NCI-H2081 treated with DMSO at 0.1 percent for 48 hours (cell line): ENCODE measurements around the gene CLMN.

Source experiments
- DNase-seq: peaks from one replicate; lab custom pipeline; 2025; lab: John Stamatoyannopoulos, UW

Gene CLMN

DNA sequence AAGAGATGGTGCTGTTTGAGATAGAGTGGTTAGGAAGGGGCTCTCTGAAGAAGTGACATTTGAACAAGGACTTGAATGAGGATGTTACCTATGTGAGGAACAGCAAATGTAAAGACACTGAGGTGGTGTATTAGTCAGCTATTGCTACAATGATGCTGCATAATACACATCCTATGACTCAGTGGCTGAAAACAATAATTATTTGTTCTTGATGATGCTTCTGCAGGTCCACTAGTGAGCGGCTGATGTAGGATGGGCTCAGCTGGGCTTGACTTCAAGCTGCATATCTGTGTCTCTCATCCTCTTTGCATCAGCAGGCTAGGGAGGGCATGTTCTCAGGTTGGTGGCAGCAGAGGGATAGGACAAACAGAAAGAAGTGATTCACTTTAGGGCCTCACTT is 21.4 kb upstream of the CLMN start:
- no peak for DNase-seq

DNA sequence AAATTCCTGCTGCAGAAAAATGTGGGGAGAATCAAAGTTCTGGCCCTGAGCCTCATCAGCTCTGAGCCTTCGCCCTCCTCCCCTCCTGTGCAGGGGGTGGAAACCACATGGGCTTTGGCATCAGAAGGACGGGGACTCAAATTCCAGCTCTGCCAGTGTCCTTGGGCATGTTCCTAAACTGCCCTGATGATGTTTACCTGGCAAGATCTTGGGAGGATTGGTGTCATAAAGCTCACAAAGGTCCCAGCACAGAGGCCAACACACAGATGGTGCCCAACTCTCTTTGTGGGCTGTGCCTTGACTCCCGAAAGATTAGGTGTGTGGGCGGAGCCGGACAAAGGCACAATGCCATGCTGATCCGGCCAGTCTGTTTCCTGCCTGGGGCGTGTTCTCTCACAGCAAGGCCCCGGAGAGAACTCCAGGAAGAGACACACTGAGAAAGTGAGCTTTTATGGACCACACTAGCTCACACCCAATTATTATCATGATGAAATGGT is 20.5 kb upstream of the CLMN start:
- DNase-seq: no peak

DNA sequence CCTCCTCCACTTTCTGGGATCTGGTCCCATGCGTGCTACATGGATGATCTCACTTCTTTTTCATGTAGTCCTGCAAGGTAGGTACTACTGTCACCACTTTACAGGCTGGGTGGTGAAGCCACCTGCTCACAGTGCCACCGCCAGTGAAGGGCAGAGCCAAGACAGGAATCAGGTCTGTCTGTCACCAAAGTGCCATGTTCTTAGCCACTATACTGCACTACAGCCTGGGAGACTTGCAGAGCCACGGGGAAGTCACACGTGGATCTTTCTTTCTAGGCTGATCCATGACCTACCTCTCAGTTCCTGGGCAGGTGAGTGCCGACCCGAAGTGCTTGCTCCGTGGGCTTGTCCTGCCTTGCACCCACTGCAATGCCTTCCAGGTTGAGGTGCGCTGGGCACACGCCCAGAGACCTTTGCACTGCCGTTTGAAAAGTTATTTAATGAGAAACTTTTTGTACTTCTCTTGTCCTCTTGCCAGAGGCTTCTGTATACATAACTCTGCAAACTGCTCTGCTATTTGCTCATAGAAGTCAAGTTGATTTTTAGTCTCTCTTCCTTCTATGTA is 19.7 kb upstream of the CLMN start:
- DNase-seq: no peak

DNA sequence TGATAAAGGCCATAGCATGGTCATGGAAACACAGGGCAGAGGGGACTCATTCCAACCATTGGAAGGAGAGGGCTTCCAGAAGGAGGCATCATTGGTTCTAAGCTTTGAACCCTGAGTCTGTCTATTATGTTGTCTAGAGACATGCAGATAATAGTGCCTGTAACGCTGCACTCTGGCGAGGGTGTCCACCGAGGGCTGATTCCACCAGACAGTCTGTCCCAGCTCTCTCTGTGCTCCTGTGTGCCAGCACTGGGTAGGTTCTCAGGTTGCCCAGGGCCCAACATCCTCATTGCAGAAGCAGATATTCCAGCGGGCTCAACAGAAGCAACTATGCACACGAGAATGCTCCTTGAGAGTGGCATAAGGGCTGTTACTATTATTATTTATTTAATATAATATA is 18.7 kb upstream of the CLMN start:
- DNase-seq: no peak

DNA sequence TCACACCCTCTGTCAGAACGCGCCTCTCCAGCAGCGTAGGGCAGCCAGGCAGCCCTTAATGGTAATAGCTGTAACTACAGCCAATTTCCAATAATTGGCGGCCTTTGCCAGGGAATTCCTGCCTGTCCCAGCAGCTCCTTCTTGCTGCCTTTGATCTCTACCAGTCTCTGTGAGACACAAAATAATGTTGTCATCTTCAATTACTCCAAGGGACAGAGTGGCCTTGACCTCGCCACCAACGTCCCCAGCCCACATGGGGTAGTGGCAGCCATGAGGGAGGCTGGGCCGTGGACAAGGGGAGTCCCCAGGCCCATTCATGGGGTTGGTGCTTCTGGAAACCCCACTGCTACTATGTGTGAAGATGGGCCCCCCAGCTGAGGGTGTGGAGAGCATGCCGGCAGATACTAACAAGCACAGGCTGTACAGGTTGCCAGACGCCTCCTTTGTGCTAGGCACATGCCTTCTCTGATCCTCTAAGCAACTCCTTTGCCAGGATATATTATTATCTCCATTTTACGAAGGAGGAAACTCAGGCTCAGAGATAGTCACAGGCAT is 17.4 kb upstream of the CLMN start:
- no peak for DNase-seq

DNA sequence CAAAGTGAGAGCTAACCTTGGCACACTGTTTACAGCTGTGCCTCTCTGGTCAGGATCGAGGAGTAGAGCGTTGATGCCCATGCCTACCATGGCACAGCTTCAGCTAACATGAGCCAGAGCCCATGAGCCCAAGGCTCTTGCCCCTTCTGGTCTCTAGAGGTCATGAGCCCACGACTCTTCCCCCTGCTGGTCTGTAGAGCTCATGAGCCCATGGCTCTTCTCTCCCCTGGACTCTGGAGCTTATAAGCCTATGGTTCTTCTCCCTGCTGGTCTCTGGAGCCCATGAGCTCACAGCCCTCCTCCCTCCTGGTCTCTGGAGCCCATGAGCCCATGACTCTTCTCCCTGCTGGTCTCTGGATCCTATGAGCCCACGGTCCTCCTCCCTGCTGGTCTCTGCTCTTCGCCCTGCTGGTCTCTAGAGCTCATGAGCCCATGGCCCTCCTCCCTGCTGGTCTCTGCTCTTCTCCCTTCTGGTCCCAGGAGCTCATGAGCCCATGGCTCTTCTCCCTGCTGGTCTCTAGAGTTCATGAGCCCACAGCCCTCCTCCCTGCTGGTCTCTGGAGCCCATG is 16.6 kb upstream of the CLMN start:
- no peak for DNase-seq

DNA sequence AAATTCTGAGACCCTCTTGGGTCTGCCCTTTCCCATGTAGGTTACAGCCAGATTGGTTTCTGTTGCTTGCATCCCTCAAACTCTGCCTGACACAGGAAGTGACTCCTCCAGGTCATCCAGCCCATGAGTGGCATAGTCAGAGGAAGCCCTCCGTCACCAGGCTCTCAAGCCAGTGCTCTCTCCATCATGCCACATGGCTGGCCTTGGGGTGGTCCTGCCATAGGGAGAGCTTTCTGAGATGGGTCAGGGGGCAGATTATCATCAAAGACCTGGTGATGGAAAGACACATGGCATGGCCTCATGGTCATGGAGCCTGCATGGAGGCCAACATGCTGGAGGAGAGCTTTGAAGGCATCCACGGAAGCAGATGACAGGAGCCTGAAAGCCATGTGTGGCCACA is 15.4 kb upstream of the CLMN start:
- DNase-seq: no peak

DNA sequence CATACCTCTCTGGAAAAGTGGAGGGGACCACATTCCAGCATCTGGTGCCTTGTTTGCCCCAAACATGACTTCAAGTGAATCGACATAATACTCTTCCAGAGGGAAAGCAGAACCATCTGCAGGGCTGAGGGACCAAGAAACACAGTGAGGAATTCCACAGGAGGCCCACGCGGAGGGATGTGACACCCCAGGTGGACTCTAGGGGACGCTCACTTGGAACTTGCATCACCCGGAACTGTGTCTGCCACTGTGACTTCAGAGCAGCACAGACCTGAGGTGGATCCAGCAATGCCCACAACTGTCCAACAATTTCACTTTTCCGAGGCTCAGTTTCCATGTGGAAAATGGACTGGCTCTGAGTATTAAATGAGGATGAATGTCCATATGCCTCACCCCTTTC is 14.3 kb upstream of the CLMN start:
- no peak for DNase-seq

DNA sequence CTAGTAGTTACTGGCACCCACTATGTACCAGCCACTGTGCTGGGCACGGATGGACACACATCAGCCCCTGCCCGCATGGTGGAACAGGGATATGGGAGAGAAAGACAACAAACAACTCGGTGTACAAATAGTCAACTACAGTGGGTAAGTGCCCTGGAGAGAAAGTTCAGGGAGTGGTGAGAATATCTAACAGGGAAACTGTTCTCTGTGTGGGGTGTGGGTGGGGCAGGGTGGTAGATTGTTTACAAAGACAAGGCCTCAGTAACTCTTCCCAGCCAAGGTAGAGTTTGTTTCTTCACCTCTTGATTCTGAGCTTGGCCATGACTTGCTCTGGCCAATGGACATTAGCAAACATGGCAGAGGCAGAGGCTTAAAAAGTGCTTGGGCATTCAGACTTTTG is 12.9 kb upstream of the CLMN start:
- no peak for DNase-seq

DNA sequence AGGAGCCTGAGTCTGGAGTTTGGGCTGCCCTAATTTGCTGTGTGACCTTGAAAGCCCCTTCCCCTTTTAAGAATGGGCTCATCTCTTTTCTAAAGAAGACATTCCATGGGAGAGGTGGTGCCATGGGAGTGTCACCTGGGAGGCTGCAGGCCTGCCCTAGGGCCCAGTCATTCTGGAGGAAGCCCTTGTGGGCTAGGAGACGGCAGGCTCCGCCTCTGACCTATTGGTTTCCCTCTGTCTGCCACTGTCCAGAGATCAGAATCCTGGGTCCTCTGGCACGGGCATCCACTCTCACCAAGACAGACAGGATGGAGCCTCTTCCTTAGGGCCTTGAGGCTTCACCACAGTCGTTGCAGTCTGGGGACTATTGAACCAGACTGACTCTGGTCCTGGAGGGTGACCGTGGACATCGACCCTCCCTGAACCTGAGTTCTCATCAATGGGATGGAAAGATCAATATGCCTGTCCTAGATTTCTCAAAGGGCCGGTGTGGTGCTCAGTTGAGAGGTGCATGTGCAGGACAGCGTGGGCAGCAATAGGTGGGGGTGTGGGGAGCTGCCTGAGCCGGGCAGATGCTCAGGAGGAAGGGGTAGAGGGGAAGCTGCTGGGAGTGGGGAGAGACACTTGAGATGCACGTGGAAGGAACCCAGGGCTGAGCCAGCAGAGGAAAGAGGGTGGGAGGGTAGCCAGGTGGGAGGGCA is 12.2 kb upstream of the CLMN start:
- no peak for DNase-seq

DNA sequence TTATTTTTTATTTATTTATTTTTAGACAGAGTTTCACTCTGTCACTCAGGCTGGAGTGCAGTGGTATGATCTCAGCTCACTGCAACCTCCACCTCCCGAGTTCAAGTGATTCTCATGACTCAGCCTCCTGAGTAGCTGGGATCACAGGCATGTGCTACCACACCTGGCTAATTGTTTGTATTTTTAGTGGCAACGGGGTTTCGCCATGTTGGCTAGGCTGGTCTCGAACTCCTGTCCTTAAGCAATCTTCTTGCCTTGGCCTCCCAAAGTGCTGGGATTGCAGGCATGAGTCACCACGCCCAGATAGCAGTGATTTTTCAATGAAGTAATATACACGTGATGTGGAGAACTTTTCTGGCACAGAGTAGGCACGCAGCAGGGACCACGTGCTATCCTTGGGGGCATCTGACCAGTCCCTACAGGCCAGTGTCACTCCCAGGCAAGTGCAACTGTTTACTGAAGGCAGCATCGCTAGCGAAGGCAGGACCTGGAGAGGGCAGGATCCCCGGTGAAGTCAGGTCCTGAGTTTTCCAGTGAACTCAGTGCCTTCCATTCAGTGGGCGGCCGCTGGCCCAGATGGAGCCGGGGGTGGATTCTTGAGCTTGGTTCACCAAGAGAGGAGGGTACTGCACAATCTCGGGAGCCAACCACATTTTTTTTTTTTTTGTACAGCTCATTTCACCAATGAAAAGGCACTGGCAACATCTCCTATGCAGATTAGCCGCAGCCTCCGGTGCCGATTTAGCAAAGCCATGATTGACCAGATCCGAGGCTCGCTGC is 11.1 kb upstream of the CLMN start:
- no peak for DNase-seq

DNA sequence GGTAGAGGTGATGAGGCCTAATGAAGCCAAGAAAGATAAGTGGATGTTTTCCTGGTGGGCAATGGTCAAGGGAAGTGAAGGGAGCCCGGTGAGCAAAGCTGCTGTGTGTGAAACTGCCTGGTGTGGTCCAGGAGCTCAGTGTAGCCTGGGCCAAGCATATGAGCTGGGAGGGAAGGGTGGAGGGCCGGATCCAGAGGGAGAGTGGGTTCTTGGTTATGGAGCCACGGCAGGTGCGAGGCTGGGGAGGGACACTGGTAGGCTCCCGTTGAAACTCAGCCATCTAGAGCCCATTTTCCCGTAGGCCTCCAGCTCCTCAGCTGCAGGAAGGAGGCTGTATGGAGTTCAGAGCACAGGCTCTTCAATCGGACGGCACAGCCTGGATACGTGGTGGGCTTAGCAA is 10.2 kb upstream of the CLMN start:
- no peak for DNase-seq

DNA sequence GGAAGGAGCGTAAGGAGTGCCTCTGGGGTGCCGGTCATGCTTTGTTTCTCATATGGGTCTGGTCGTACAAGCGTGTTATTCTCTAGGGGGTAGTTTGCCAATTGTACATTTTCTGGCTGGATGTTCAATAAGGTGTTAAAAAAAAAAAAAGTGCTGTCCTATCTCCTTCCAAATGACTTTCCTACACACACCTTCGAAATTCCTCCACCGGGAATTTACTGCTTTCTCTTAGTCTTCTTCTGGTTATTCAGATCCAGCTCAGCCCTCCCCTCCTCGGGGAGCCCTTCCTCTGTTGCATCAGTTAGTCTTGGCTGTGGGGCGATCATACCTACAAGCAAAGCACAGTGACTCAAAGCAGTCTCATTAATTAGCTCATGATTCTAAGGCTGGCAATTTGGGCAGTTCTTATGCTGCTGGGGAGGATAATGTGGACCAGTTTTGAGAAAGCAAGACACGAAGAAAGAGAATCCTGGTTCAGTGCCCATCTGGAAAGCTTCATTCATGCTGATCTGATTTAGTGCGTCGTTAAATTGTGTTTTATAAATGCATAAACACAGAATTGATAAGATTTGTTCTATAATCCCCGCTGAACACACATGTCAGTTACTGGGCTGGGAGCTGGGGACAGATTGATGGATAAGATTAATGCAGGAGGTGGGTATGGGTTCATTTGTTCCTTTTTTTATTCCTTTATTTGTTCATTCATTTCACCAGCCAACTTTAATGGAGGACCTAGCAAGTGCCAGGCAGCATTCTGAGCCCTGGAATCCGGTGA is 9.2 kb upstream of the CLMN start:
- no peak for DNase-seq

DNA sequence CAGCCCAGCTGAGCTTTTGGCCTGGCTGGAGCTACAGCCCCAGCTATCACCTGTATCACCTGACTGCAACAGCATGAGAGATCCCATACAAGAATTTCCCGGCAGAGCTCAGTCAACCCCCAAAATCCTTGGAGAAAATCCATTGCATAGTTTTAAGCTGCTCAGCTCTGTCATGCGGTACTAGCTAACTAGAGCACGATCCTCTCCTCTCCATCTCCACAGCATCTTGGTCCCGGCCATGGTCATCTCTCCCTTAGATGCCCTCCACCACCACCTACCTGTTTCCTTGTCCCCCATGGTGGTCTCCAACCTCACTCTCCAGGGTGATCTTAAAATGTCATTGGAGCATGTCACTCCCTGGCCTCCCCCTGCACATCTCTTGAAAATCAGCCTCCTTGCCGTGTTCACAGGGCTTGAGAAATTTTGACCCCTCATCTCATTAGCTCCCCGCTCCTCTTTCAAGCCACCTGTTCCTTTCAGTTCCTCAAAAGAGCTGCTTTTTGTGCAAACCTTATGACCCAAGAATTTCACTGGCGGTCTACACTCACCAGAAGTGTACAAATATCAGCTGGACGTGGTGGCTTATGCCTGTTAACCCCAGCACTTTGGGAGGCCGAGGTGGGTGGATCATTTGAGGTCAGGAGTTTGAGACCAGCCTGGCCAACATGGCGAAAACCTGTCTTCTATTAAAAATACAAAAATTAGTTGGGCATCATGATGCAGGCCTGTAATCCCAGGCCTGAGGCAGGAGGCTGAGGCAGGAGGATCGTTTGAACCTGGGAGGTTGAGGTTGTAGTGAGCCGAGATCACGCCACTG is 8.1 kb upstream of the CLMN start:
- DNase-seq: no peak

DNA sequence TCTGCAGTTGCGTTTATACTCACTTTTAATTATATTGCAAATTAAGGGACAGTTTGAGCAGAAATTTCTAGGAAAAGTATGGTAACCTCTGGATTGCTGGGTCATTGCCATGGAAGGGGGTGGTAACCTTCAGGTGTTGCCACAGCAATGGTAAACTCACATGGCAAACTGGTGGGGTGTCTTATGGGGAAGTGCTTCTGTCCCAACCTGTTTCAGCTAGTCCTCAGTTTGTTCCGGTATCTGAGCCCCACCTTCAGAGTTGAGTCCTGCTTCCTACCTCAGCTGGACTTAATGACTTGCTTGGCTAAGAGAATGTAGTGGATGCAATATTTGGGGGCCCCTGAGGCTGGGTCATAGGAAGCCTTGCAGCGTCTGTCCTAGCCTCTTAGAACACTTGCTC is 7.3 kb upstream of the CLMN start:
- DNase-seq: no peak

DNA sequence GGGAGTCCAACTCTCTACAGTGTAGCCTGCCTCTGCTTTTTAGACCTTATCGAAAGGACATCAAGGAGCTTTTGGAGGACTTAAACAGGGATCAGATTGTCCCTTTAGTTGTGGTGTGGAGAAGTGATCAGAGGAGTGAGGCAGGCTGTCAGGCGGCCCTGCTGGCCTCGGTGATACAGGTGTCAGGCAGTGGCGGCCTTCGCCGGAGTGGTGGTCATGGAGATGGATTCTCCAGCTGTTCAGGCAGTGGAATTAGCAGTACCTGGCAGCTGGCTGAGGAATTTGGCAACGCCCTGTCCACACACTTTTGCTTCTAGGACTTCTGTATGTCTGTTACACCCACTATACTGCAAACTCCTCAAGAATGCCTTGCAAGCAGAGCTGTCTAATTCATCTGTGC is 4.2 kb upstream of the CLMN start:
- no peak for DNase-seq

DNA sequence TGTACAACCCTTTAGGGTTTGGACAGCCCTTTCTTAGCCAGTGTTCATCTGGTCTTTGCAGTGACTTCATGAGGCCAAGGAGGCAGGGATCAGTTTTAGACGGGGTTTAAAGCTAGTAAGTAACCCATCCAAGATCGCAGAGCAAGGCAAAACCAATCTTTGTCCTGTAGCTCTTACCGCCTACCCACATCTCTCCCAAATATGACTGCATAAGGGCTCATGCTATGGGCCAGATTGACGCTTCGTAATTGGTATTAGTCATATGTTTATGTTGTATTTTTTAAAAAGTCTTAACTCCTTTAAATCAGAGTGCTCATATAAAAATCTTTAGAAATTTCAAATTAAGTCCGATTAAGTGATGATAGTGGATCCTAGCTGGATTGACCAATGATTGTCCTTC is 3.7 kb upstream of the CLMN start:
- no peak for DNase-seq

DNA sequence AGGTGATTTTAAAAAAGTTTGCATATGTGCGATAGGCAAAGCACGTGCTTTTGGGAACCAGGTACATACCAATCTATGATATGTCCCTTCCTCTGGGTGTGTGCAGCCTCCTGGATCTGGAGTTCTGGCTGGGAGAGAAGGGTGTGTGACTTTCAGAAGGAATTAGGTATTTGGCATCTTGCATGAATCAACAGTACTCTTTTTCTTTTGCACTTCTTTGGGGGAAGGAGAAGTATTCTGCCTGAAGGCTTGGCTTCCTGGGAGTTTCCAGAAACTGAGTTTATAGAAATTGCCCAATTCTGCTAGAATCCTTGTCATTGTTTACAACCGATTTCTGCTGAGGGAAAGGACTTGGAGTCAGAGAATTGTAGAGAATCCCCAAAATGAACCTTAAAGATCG is 2.9 kb upstream of the CLMN start:
- DNase-seq: no peak

DNA sequence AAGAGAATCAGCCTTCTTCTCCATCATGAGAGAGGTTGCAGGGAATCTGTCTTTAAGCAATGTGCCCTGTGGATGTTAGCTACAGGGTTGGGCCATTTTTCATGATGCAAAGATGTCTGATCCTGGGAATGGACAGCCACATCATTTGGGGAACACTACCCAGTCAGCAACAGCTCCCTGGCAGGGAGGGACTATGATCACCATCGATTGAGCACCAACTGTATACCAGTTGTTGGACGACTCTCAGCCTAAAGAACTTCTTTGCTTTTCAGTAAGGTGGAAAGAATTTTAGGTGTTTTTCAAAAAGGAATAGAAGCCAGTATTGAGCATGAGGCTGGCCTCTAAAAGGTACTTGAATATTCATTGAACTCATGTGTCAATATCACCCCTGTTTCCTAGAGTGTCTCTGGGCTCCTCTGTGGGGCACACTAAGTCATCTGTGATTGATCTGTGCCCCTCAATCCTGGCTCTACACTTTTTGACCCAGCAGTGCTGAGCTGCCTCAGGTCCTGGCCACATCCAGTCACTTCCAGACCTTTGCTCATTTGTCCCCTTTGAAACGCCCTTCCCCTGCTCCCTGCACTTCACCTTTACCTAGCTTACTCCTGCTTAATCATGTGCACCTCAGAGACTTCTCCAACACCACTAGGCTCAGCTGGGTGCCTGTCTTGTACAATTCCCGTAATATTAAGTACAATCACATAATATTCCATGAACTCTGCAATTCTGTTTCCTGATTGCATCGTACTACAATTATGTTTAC is 2.2 kb upstream of the CLMN start:
- no peak for DNase-seq

DNA sequence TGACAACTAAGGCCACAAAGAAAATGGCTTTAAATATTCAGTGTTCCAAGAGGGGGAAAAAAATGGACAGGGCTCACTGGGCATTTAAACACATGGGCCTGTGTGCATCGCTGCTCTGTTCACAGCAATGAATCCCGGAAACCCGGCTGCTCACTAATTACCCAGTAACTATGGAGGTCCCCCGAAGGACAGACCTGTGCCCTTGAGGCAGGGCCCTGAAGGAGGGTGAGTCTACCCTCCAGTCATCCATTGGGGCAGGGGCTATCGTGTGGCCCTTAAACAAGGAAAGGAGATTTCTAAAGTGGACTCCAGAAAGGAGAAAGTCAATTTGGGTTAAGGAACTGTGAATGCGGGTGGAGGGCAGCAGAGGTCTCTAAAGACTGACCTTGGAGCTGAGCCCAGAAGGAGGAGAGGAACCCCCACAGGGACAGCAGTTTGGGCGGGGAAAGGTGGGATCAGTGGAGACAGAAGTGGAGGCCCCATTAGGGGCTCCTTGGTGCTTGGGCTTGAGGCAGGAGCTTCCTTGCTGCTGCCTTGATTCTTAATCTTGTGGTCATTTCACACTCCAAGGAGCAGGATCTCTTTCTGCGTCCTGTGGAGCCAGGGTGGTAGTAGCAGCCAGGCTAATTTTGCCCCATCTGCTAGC is 1.4 kb upstream of the CLMN start:
- no peak for DNase-seq
